ENCODE data around the gene MMEL1.

MMEL1 gene

GRCh38 chr1:2567083-2567679, 65.6 kb downstream of the MMEL1 start:
- no peak for TF ChIP-seq CTCF (conservative IDR thresholded peaks at IDR 0.05; ENCODE audit: low read depth)
- ChIA-PET POLR2A (ENCODE audit: low non-redundant PET) (no interaction called here), CTCF (no interaction called here)
- no peak for DNase-seq (ENCODE audit: low spot score)
- H3K27ac ChIP-seq: no peak overlapping the region

- CTCF ChIA-PET: no interaction called here
- H3K27ac ChIP-seq: no peak overlapping the region
- TF ChIP-seq CTCF (conservative IDR thresholded peaks at IDR 0.05; ENCODE audit: low read depth): no peak
- POLR2A ChIA-PET (ENCODE audit: low non-redundant PET): no interaction called here
- no peak for DNase-seq (ENCODE audit: low spot score)
Observed at GRCh38 chr1:2566101-2567045, 66.4 kb downstream of the MMEL1 start.

- CTCF ChIA-PET: interaction anchor here (0.6 to 0.7 kb wide), 2 partner anchors 50 to 874 kb away, joined by 3 to 4 read pairs; no protein-coding TSS in a partner anchor
- no peak for DNase-seq (ENCODE audit: low spot score)
- POLR2A ChIA-PET (ENCODE audit: low non-redundant PET): interaction anchor here (1.1 kb wide), 1 partner anchor 21 kb away, joined by 4 read pairs; no protein-coding TSS in a partner anchor
- no peak for TF ChIP-seq CTCF (conservative IDR thresholded peaks at IDR 0.05; ENCODE audit: low read depth)
- H3K27ac ChIP-seq: no peak overlapping the region
Observed at GRCh38 chr1:2564815-2565374, 67.9 kb downstream of the MMEL1 start.

- POLR2A ChIA-PET (ENCODE audit: low non-redundant PET): interaction anchor here (1.1 kb wide), 1 partner anchor 22 kb away, joined by 4 read pairs; no protein-coding TSS in a partner anchor
- TF ChIP-seq CTCF (conservative IDR thresholded peaks at IDR 0.05; ENCODE audit: low read depth): no peak
- CTCF ChIA-PET: interaction anchor here (0.6 to 1.1 kb wide), 3 partner anchors 20 to 875 kb away, joined by 3 to 4 read pairs (median 3); no protein-coding TSS in a partner anchor
- H3K27ac ChIP-seq: no peak overlapping the region
- no peak for DNase-seq (ENCODE audit: low spot score)
Observed at GRCh38 chr1:2564006-2564814, 68.6 kb downstream of the MMEL1 start.

GRCh38 chr1:2563205-2563604, 69.6 kb downstream of the MMEL1 start:
- POLR2A ChIA-PET (ENCODE audit: low non-redundant PET): no interaction called here
- CTCF ChIA-PET: interaction anchor here (1.1 kb wide), 1 partner anchor 21 kb away, joined by 3 read pairs; no protein-coding TSS in a partner anchor
- DNase-seq (ENCODE audit: low spot score): no peak
- TF ChIP-seq CTCF (conservative IDR thresholded peaks at IDR 0.05; ENCODE audit: low read depth): no peak
- no peak overlapping the region for H3K27ac ChIP-seq
